GM23338 (cell line): Measurements from ENCODE around the gene C2. TPM values are rescaled to one million over a fixed set of nuclear protein-coding genes. Genes with fewer than 3 reads are reported as not detected.
"Not testable (repeated sequence)": the region's sequence is repeated elsewhere in the genome, so short reads cannot be mapped to it uniquely, and the experiment has no call there.

Source experiments
- ATAC-seq: fragments of 200-7000 bp; cut with Tn5 transposase; 3 replicates; pipeline ENCODE4 v1.9.1; 2020
- DNase-seq: peaks from one replicate; pipeline ENCODE4 v3.0.0-alpha.2; 2015; ENCODE audit warnings: low spot score
- H2AFZ ChIP-seq: fragments of 200-600 bp; sonication (generic); 2 replicates; pipeline ENCODE4 v1.8.0; 2016; ENCODE audit warnings: antibody characterized with exemption, mild to moderate bottlenecking, moderate library complexity
- H3F3A ChIP-seq: fragments of 200-600 bp; sonication (generic); replicated peaks from 2 replicates; pipeline ENCODE4 v1.8.0; 2017; ENCODE audit warnings: antibody characterized with exemption, mixed run types, low read depth
- H3K27ac ChIP-seq: fragments of 200-600 bp; sonication (generic); 2 replicates; pipeline ENCODE4 v1.6.1; 2016; ENCODE audit warnings: low read depth
- H3K27me3 ChIP-seq: fragments of 200-600 bp; sonication (generic); 2 replicates; pipeline ENCODE4 v1.8.0; 2016; ENCODE audit warnings: mild to moderate bottlenecking, mixed run types, moderate library complexity; ENCODE audit not compliant: insufficient read depth
- H3K36me3 ChIP-seq: fragments of 200-600 bp; sonication (generic); 2 replicates; pipeline ENCODE4 v1.8.0; 2016; ENCODE audit warnings: mild to moderate bottlenecking; ENCODE audit not compliant: insufficient read depth
- H3K4me1 ChIP-seq: fragments of 200-600 bp; sonication (generic); 2 replicates; pipeline ENCODE4 v1.8.0; 2016; ENCODE audit warnings: mild to moderate bottlenecking, moderate library complexity; ENCODE audit not compliant: insufficient read depth
- H3K4me2 ChIP-seq: fragments of 200-600 bp; sonication (generic); 2 replicates; pipeline ENCODE4 v1.7.1; 2017; ENCODE audit warnings: mixed run types
- H3K4me3 ChIP-seq: fragments of 200-600 bp; sonication (generic); 2 replicates; pipeline ENCODE4 v1.6.1; 2016; ENCODE audit warnings: mixed run types
- H3K79me2 ChIP-seq: fragments of 200-600 bp; sonication (generic); replicated peaks from 2 replicates; pipeline ENCODE4 v1.8.0; 2017; ENCODE audit warnings: mild to moderate bottlenecking; ENCODE audit not compliant: insufficient read depth
- H3K9me2 ChIP-seq: fragments of 200-600 bp; sonication (generic); 2 replicates; pipeline ENCODE4 v1.8.0; 2017; ENCODE audit not compliant: insufficient read depth
- H4K20me1 ChIP-seq: fragments of 200-600 bp; sonication (generic); replicated peaks from 2 replicates; pipeline ENCODE4 v1.8.0; 2017; ENCODE audit warnings: mild to moderate bottlenecking; ENCODE audit not compliant: insufficient read depth
- H3K27ac Mint-ChIP-seq: 2 replicates; pipeline ENCODE4 v1.8.0; 2020; ENCODE audit warnings: inconsistent platforms, mild to moderate bottlenecking, moderate library complexity, mixed read lengths
- H3K27me3 Mint-ChIP-seq: 3 replicates; pipeline ENCODE4 v1.8.0; 2022; ENCODE audit warnings: low read depth, mild to moderate bottlenecking, moderate library complexity, mixed read lengths, inconsistent platforms; ENCODE audit not compliant: insufficient read depth, poor library complexity
- H3K36me3 Mint-ChIP-seq: 3 replicates; pipeline ENCODE4 v1.8.0; 2021; ENCODE audit warnings: low read depth, mild to moderate bottlenecking, inconsistent platforms, moderate library complexity, mixed read lengths
- H3K4me1 Mint-ChIP-seq: 3 replicates; pipeline ENCODE4 v1.8.0; 2020; ENCODE audit warnings: mild to moderate bottlenecking, inconsistent platforms, mixed read lengths
- H3K4me3 Mint-ChIP-seq: 3 replicates; pipeline ENCODE4 v1.8.0; 2021; ENCODE audit warnings: moderate library complexity, mild to moderate bottlenecking, inconsistent platforms, mixed read lengths
- H3K9me3 Mint-ChIP-seq: 3 replicates; pipeline ENCODE4 v1.8.0; 2020; ENCODE audit warnings: moderate library complexity, mild to moderate bottlenecking, inconsistent platforms, mixed read lengths
- JUNB ChIP-seq: IDR thresholded peaks from one replicate; pipeline ENCODE4 v1.6.1; 2016; ENCODE audit warnings: antibody characterized with exemption; ENCODE audit not compliant: unreplicated experiment
- NANOG ChIP-seq: IDR thresholded peaks from 2 replicates; pipeline ENCODE4 v1.6.1; 2016; ENCODE audit warnings: antibody characterized with exemption, borderline replicate concordance
- REST ChIP-seq: IDR thresholded peaks from one replicate; pipeline ENCODE4 v1.6.1; 2018; ENCODE audit warnings: antibody characterized with exemption; ENCODE audit not compliant: unreplicated experiment
- ZNF462 ChIP-seq: fragments of 250-450 bp; sonication (Bioruptor Pico); IDR thresholded peaks from 2 replicates; pipeline ENCODE4 v1.5.0; 2020; ENCODE audit warnings: mild to moderate bottlenecking, moderate library complexity
- polyA plus RNA-seq: library from polyadenylated mRNA; unstranded; fragments of >200 nt; fragmentation: Nextera tagmentation; extraction: Ambion mirVana; gene quantifications from 2 replicates; pipeline ENCODE4 v1.2.1, GENCODE V29; 2016
- total RNA-seq: library from RNA; depleted of rRNA; stranded (reverse); fragments of >200 nt; shearing (Covaris generic); gene quantifications from 2 replicates; pipeline ENCODE4 v1.2.3, GENCODE V29; 2014

Gene C2
- total and polyA plus RNA-seq, 2 experiments from 2014 or later: 0.16 to 1.7 TPM

GRCh38 chr6:31908791-31909190 lies 18.7 kb upstream of the C2 start (continued):
- TF ChIP-seq JUNB (no peak), REST (no peak)

GRCh38 chr6:31909298-31909697 lies 18.2 kb upstream of the C2 start:
- DNase-seq, H3K27ac ChIP-seq, H3K27ac Mint-ChIP-seq, H3K9me2 ChIP-seq, H3K4me3 ChIP-seq, H4K20me1 ChIP-seq, H3K9me3 Mint-ChIP-seq, ATAC-seq, H3K27me3 Mint-ChIP-seq, H3F3A ChIP-seq, H3K4me3 Mint-ChIP-seq, H3K4me1 Mint-ChIP-seq, H3K79me2 ChIP-seq, H3K27me3 ChIP-seq, H3K36me3 Mint-ChIP-seq, H3K4me2 ChIP-seq, H2AFZ ChIP-seq, H3K36me3 ChIP-seq: not testable (repeated sequence)
- peaks cover 12% of the 10 kb centered on the region for H3K4me1 ChIP-seq

- H3K27ac Mint-ChIP-seq: no peak overlapping the region
- no peaks in the 10 kb centered on the region for H3K36me3 ChIP-seq
- H4K20me1 ChIP-seq: no peaks in the 10 kb centered on the region
- no peak overlapping the region for H3K4me3 Mint-ChIP-seq
- ATAC-seq (no peak), DNase-seq (no peak)
- no peak overlapping the region for H3K27ac ChIP-seq
- no peaks in the 10 kb centered on the region for H3K4me1 ChIP-seq
- no peaks in the 10 kb centered on the region for H3K9me2 ChIP-seq
- no peak overlapping the region for H3K4me2 ChIP-seq
- peaks cover 2% of the 10 kb centered on the region for H3K27me3 Mint-ChIP-seq
- H3K4me3 ChIP-seq: no peak overlapping the region
- no peaks in the 10 kb centered on the region for H3K9me3 Mint-ChIP-seq
- H3K4me1 Mint-ChIP-seq: no peaks in the 10 kb centered on the region
- H3K27me3 ChIP-seq: no peaks in the 10 kb centered on the region
- H3K79me2 ChIP-seq: no peaks in the 10 kb centered on the region
- H3F3A ChIP-seq: no peaks in the 10 kb centered on the region
- H3K36me3 Mint-ChIP-seq: no peaks in the 10 kb centered on the region
- no peak for TF ChIP-seq NANOG
- TF ChIP-seq ZNF462 (CRISPR knock-in tag): no peak
- no peak overlapping the region for H2AFZ ChIP-seq
Observed at GRCh38 chr6:31911826-31912585, 15.5 kb upstream of the C2 start.
